H9 (cell line): ENCODE data around the gene ETV6. TPM values are rescaled to one million over a fixed set of nuclear protein-coding genes. Genes with fewer than 3 reads are reported as not detected.

Experiments used
- DNase-seq: peaks from one replicate; pipeline ENCODE4 v3.0.0-alpha.2; 2017
- H2AFZ ChIP-seq: one replicate; pipeline ENCODE4 v1.6.1; 2013; ENCODE audit warnings: mild to moderate bottlenecking, low read length, control low read depth, moderate library complexity
- H2AK5ac ChIP-seq: 2 replicates; pipeline ENCODE4 v1.6.1; 2013; ENCODE audit warnings: low read length, control low read depth, mixed read lengths; ENCODE audit not compliant: insufficient read length
- H2BK120ac ChIP-seq: one replicate; pipeline ENCODE4 v1.6.1; 2013; ENCODE audit warnings: low read depth, mild to moderate bottlenecking, low read length, control low read depth, inconsistent platforms; ENCODE audit not compliant: poor library complexity, severe bottlenecking
- H2BK12ac ChIP-seq: 2 replicates; pipeline ENCODE4 v1.6.1; 2013; ENCODE audit warnings: low read length, control low read depth, mixed read lengths, low read depth; ENCODE audit not compliant: insufficient read length
- H2BK15ac ChIP-seq: 2 replicates; pipeline ENCODE4 v1.6.1; 2013; ENCODE audit warnings: low read depth, low read length, control low read depth
- H2BK20ac ChIP-seq: one replicate; pipeline ENCODE4 v1.6.1; 2013; ENCODE audit warnings: low read depth, mild to moderate bottlenecking, low read length, control low read depth, inconsistent platforms; ENCODE audit not compliant: poor library complexity, severe bottlenecking
- H2BK5ac ChIP-seq: 2 replicates; pipeline ENCODE4 v1.6.1; 2013; ENCODE audit warnings: low read length, control low read depth, mixed read lengths; ENCODE audit not compliant: insufficient read length
- H3K14ac ChIP-seq: 2 replicates; pipeline ENCODE4 v1.6.1; 2013; ENCODE audit warnings: low read length, control low read depth; ENCODE audit not compliant: insufficient read depth
- H3K18ac ChIP-seq: 2 replicates; pipeline ENCODE4 v1.6.1; 2013; ENCODE audit warnings: low read depth, mild to moderate bottlenecking, mixed read lengths, low read length, control low read depth; ENCODE audit not compliant: insufficient read length
- H3K23ac ChIP-seq: 2 replicates; pipeline ENCODE4 v1.6.1; 2013; ENCODE audit warnings: low read length, control low read depth, mixed read lengths, low read depth; ENCODE audit not compliant: insufficient read length
- H3K23me2 ChIP-seq: 2 replicates; pipeline ENCODE4 v1.6.1; 2013; ENCODE audit warnings: low read depth, mild to moderate bottlenecking, mixed read lengths, low read length, control low read depth; ENCODE audit not compliant: insufficient read length, poor library complexity, severe bottlenecking
- H3K27ac ChIP-seq: 2 replicates; pipeline ENCODE4 v1.5.1; 2013; ENCODE audit warnings: low read length, control low read depth, mixed read lengths, low read depth; ENCODE audit not compliant: insufficient read length
- H3K27me3 ChIP-seq: 2 replicates; pipeline ENCODE4 v1.6.1; 2013; ENCODE audit warnings: low read length, control low read depth, inconsistent platforms; ENCODE audit not compliant: insufficient read depth
- H3K4ac ChIP-seq: 2 replicates; pipeline ENCODE4 v1.6.1; 2013; ENCODE audit warnings: low read depth, mild to moderate bottlenecking, control low read depth, inconsistent platforms, low read length, moderate library complexity
- H3K4me1 ChIP-seq: 2 replicates; pipeline ENCODE4 v1.6.1; 2013; ENCODE audit warnings: low read length, control low read depth, inconsistent platforms; ENCODE audit not compliant: insufficient read depth
- H3K4me2 ChIP-seq: 2 replicates; pipeline ENCODE4 v1.6.1; 2013; ENCODE audit warnings: low read length, control low read depth, mixed read lengths; ENCODE audit not compliant: insufficient read length, insufficient read depth
- H3K56ac ChIP-seq: 2 replicates; pipeline ENCODE4 v1.6.1; 2013; ENCODE audit warnings: low read depth, mild to moderate bottlenecking, mixed read lengths, low read length, control low read depth; ENCODE audit not compliant: insufficient read length
- H3K79me1 ChIP-seq: 2 replicates; pipeline ENCODE4 v1.6.1; 2013; ENCODE audit warnings: low read depth, mild to moderate bottlenecking, moderate library complexity, low read length, control low read depth, inconsistent platforms; ENCODE audit not compliant: insufficient read depth, poor library complexity, severe bottlenecking
- H3K79me2 ChIP-seq: 2 replicates; pipeline ENCODE4 v1.6.1; 2013; ENCODE audit warnings: low read length, control low read depth, inconsistent platforms; ENCODE audit not compliant: insufficient read depth
- H3K9ac ChIP-seq: 2 replicates; pipeline ENCODE4 v1.6.1; 2013; ENCODE audit warnings: low read length, control low read depth, mixed read lengths; ENCODE audit not compliant: insufficient read length; ENCODE audit errors: extremely low read depth
- H3K9me3 ChIP-seq: one replicate; pipeline ENCODE4 v1.6.1; 2013; ENCODE audit warnings: low read depth, low read length, inconsistent platforms; ENCODE audit not compliant: control insufficient read depth
- H3T11ph ChIP-seq: one replicate; pipeline ENCODE4 v1.6.1; 2013; ENCODE audit warnings: mild to moderate bottlenecking, low read length, control low read depth, inconsistent platforms
- H4K20me1 ChIP-seq: one replicate; pipeline ENCODE4 v1.6.1; 2013; ENCODE audit not compliant: control insufficient read depth, insufficient read length, insufficient read depth
- H4K5ac ChIP-seq: 2 replicates; pipeline ENCODE4 v1.6.1; 2013; ENCODE audit warnings: low read depth, mild to moderate bottlenecking, mixed read lengths, low read length, control low read depth; ENCODE audit not compliant: insufficient read length
- H4K8ac ChIP-seq: replicated peaks from 2 replicates; pipeline ENCODE4 v1.6.1; 2013; ENCODE audit warnings: low read length, control low read depth, mixed read lengths, low read depth; ENCODE audit not compliant: insufficient read length
- H4K91ac ChIP-seq: 2 replicates; pipeline ENCODE4 v1.6.1; 2013; ENCODE audit warnings: low read depth, mild to moderate bottlenecking, moderate library complexity, mixed read lengths, low read length, control low read depth; ENCODE audit not compliant: insufficient read length
- H3K27ac Mint-ChIP-seq, 3 experiments: 2 replicates in 2 of 3; 3 replicates in 1 of 3; pipeline ENCODE4 v1.8.0; 2020 to 2021; ENCODE audit warnings: mixed read lengths in 3 of 3, mild to moderate bottlenecking in 1 of 3, moderate library complexity in 1 of 3
- H3K27me3 Mint-ChIP-seq: 2 replicates; pipeline ENCODE4 v1.8.0; 2021; ENCODE audit warnings: low read depth, mild to moderate bottlenecking, moderate library complexity, mixed read lengths
- H3K36me3 Mint-ChIP-seq, 3 experiments: 2 replicates in 2 of 3; 3 replicates in 1 of 3; pipeline ENCODE4 v1.8.0; 2020 to 2021; ENCODE audit warnings: low read depth in 3 of 3, mixed read lengths in 3 of 3; ENCODE audit not compliant: insufficient read depth in 1 of 3
- H3K4me1 Mint-ChIP-seq, 2 experiments: 2 replicates each; pipeline ENCODE4 v1.8.0; 2020; ENCODE audit warnings: mixed read lengths in 2 of 2
- H3K4me3 Mint-ChIP-seq, 2 experiments: 2 replicates in 1 of 2; 3 replicates in 1 of 2; pipeline ENCODE4 v1.8.0; 2020 to 2021; ENCODE audit warnings: mild to moderate bottlenecking in 2 of 2, mixed read lengths in 2 of 2, moderate library complexity in 1 of 2
- H3K9me3 Mint-ChIP-seq, 2 experiments: 2 replicates in 1 of 2; 3 replicates in 1 of 2; pipeline ENCODE4 v1.8.0; 2020; ENCODE audit warnings: mild to moderate bottlenecking in 2 of 2, mixed read lengths in 2 of 2, moderate library complexity in 1 of 2
- CTCF ChIP-seq: fragments of 200-600 bp; sonication (generic); conservative IDR thresholded peaks from 3 replicates; pipeline ENCODE4 v1.8.0; 2021; ENCODE audit warnings: antibody characterized with exemption, mild to moderate bottlenecking
- WGBS: extraction: QIAGEN DNeasy Blood & Tissue Kit; methylation state at CpG from one replicate; pipeline ENCODE4 v1.1.7; 2013; ENCODE audit warnings: missing lambda C conversion rate, low lambda C conversion rate, mixed read lengths; ENCODE audit not compliant: insufficient read length; ENCODE audit errors: extremely low coverage; 5-methylcytosine and 5-hydroxymethylcytosine counted together
- total RNA-seq: library from RNA; stranded (reverse); gene quantifications from 2 replicates; pipeline ENCODE4 v1.2.1, GENCODE V29; 2021

The ETV6 gene
- total RNA-seq, 1 experiment from 2014 or later = 28.7 TPM

DNA sequence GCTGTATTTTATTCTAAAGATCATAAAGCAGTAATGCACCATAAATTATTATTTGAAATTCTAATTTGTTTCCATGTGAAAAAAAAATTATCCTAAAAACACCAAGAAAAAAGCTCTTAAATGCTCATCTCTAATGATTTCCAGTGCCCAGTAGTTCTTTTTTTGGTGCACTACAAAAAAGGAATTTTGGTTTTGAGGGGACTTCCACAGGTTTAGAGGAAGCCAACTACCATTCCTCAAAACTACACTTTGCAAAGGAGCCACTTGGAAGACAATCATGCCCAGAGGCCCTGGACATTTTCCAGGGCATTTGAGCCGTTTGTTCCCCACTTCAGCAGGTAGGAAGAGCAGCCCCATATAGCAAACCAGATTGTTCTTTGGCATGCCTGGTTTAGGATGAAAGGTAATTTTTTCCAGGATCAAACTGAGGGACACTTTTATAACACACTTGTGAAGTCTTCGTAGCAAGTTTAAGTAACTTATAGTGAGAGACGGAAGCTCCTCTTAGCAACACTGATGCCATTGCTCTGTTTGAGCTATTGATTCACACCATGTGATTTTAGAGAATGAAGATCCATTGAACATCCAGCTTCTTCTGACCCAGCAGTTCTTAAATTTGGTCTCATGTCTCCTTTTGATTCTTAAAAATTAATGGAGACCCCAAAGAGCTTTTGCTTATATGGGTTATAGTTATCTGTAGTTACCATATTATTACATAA is 187.9 kb downstream of the ETV6 start:
- no peak overlapping the region for H4K5ac ChIP-seq
- TF ChIP-seq CTCF = no peak
- WGBS = no CpG with 5 or more reads among the region's 3 CpGs
- no peak overlapping the region for H2BK120ac ChIP-seq
- H3T11ph ChIP-seq = no peak overlapping the region
- H3K27ac ChIP-seq = no peak overlapping the region
- H3K79me2 ChIP-seq = no peaks in the 10 kb centered on the region
- H3K18ac ChIP-seq = no peak overlapping the region
- Mint-ChIP-seq H3K27ac (no peak overlapping the region), H3K36me3 (peaks cover 7 to 26% (median 11%) of the 10 kb centered on the region in 3 experiments; a peak in 6 of 7 replicates), H3K4me1 (peaks cover 10 to 11% of the 10 kb centered on the region in 2 experiments), H3K4me3 (no peak overlapping the region), H3K27me3 (no peaks in the 10 kb centered on the region), H3K9me3 (no peaks in the 10 kb centered on the region)
- H2BK12ac ChIP-seq = no peak overlapping the region
- H2BK20ac ChIP-seq = no peak overlapping the region
- H4K8ac ChIP-seq = no peak overlapping the region
- no peak overlapping the region for H2AFZ ChIP-seq
- H4K91ac ChIP-seq = no peak overlapping the region
- no peaks in the 10 kb centered on the region for H3K9me3 ChIP-seq
- H3K23ac ChIP-seq = no peak overlapping the region
- no peak for DNase-seq
- H2AK5ac ChIP-seq = no peak overlapping the region
- no peak overlapping the region for H3K56ac ChIP-seq
- no peak overlapping the region for H3K4ac ChIP-seq
- H3K27me3 ChIP-seq = no peaks in the 10 kb centered on the region
- peaks cover 2% of the 10 kb centered on the region; the same call in 1 of the 2 replicates for H3K4me1 ChIP-seq
- no peak overlapping the region for H2BK5ac ChIP-seq
- H2BK15ac ChIP-seq = no peak overlapping the region
- no peak overlapping the region for H3K4me2 ChIP-seq
- no peaks in the 10 kb centered on the region for H3K79me1 ChIP-seq
- H3K14ac ChIP-seq = no peak overlapping the region
- H3K9ac ChIP-seq = no peak overlapping the region
- no peaks in the 10 kb centered on the region for H3K23me2 ChIP-seq
- H4K20me1 ChIP-seq = no peaks in the 10 kb centered on the region
